Naive thymus-derived CD4-positive, alpha-beta T cell (primary cell): Measurements from ENCODE around the gene BCL2. TPM values are rescaled to one million over a fixed set of nuclear protein-coding genes. Genes with fewer than 3 reads are reported as not detected.
A peak's percentile ranks its signal among the peaks of the same experiment; 100 is the strongest.

Source experiments
- ATAC-seq: fragments of 150-1000 bp; cut with Tn5 transposase; 2 replicates; pipeline ENCODE4 v1.10.0; 2021; ENCODE audit warnings: mild to moderate bottlenecking, moderate library complexity
- CTCF ChIA-PET: fragments of 350-600 bp; sonication (Branson Sonifier 250); formaldehyde crosslinking; loops from one replicate; lab custom pipeline; 2021; ENCODE audit warnings: antibody characterized with exemption; lab: Charles Lee
- POLR2A ChIA-PET: fragments of 350-600 bp; sonication (Branson Sonifier 250); formaldehyde crosslinking; loops from one replicate; lab custom pipeline; 2021; ENCODE audit warnings: antibody characterized with exemption, inconsistent platforms; lab: Charles Lee
- DNase-seq, 9 donors: peaks; one replicate each; pipeline versions ENCODE4 v3.0.0 to v3.0.0-alpha.2; 2020 to 2022; ENCODE audit warnings: mixed read lengths in 1 of 9
- H3K27ac ChIP-seq: one replicate; pipeline ENCODE4 v1.7.0; 2013; ENCODE audit warnings: mild to moderate bottlenecking, low read depth, low read length, moderate library complexity
- H3K27me3 ChIP-seq, 2 donors: one replicate each; pipeline ENCODE4 v1.7.0; 2013; ENCODE audit warnings: low read length in 2 of 2, mild to moderate bottlenecking in 2 of 2, moderate library complexity in 2 of 2; ENCODE audit not compliant: control insufficient read depth in 2 of 2, insufficient read depth in 2 of 2
- H3K36me3 ChIP-seq, 3 experiments: 1 replicate in 2 of 3; 2 replicates in 1 of 3; pipeline ENCODE4 v1.7.0; 2013; ENCODE audit warnings: low read length in 3 of 3, mild to moderate bottlenecking in 3 of 3, moderate library complexity in 1 of 3; ENCODE audit not compliant: insufficient read depth in 3 of 3, control insufficient read depth in 2 of 3
- H3K4me1 ChIP-seq, 2 donors: one replicate each; pipeline ENCODE4 v1.7.0; 2013; ENCODE audit warnings: low read length in 2 of 2, mild to moderate bottlenecking in 2 of 2, moderate library complexity in 1 of 2; ENCODE audit not compliant: control insufficient read depth in 2 of 2, insufficient read depth in 2 of 2
- H3K4me3 ChIP-seq: 2 replicates; pipeline ENCODE4 v1.7.0; 2013; ENCODE audit warnings: mild to moderate bottlenecking, low read length
- H3K9me3 ChIP-seq, 3 experiments: 1 replicate in 2 of 3; 2 replicates in 1 of 3; pipeline ENCODE4 v1.7.0; 2013; ENCODE audit warnings: low read length in 3 of 3; ENCODE audit not compliant: control insufficient read depth in 2 of 3
- H3K27ac Mint-ChIP-seq, 9 donors: one replicate each; pipeline ENCODE4 v1.8.0; 2020 to 2022; ENCODE audit warnings: mixed read lengths in 9 of 9, mild to moderate bottlenecking in 8 of 9, moderate library complexity in 5 of 9, inconsistent platforms in 2 of 9
- H3K27me3 Mint-ChIP-seq, 5 donors: one replicate each; pipeline ENCODE4 v1.8.0; 2021 to 2022; ENCODE audit warnings: mixed read lengths in 5 of 5, mild to moderate bottlenecking in 1 of 5
- H3K36me3 Mint-ChIP-seq, 5 donors: one replicate each; pipeline ENCODE4 v1.8.0; 2020 to 2022; ENCODE audit warnings: mixed read lengths in 5 of 5, mild to moderate bottlenecking in 3 of 5, inconsistent platforms in 1 of 5
- H3K4me1 Mint-ChIP-seq, 7 donors: one replicate each; pipeline ENCODE4 v1.8.0; 2020 to 2022; ENCODE audit warnings: mixed read lengths in 7 of 7, mild to moderate bottlenecking in 3 of 7, inconsistent platforms in 1 of 7
- H3K4me3 Mint-ChIP-seq, 10 donors: one replicate each; pipeline ENCODE4 v1.8.0; 2020 to 2022; ENCODE audit warnings: mild to moderate bottlenecking in 10 of 10, mixed read lengths in 10 of 10, moderate library complexity in 6 of 10, inconsistent platforms in 2 of 10
- H3K9me3 Mint-ChIP-seq, 11 donors: one replicate each; pipeline ENCODE4 v1.8.0; 2020 to 2022; ENCODE audit warnings: mixed read lengths in 11 of 11, mild to moderate bottlenecking in 4 of 11, inconsistent platforms in 1 of 11, moderate library complexity in 1 of 11
- intact Hi-C, 2 donors: fragments of 100-400 bp; cut with micrococcal nuclease; formaldehyde crosslinking; loops; one replicate each; pipeline ENCODE4 v1.15.1; 2023
- polyA plus RNA-seq, 2 donors: library from polyadenylated mRNA; unstranded; fragments of 300-500 nt; fragmentation: Illumina TruSeq; gene quantifications; one replicate each; pipeline ENCODE4 v1.2.3, GENCODE V29; 2021
- total RNA-seq, 6 experiments: library from RNA in 5 of 6; stranded (reverse) in 5 of 6; gene quantifications; 1 replicate in 5 of 6; 2 replicates in 1 of 6; pipeline ENCODE4 v1.2.3 and lab custom pipeline; 2021 to 2026

Gene BCL2
- total and polyA plus RNA-seq, 7 experiments from 2014 or later, result 32.7 to 154 (median 40.1) TPM

- Mint-ChIP-seq H3K27me3 (no peaks in the 10 kb centered on the region), H3K9me3 (peaks cover 0 to 2% (median 0%) of the 10 kb centered on the region in 11 donors), H3K4me3 (peak overlapping the region; percentile 92 to 100 (median 99)), H3K27ac (peak overlapping the region; percentile 94 to 98 (median 97)), H3K36me3 (peaks cover 0 to 48% (median 7%) of the 10 kb centered on the region in 5 donors), H3K4me1 (peaks cover 31 to 64% (median 56%) of the 10 kb centered on the region in 7 donors)
- H3K4me1 ChIP-seq, result peaks cover 29 to 31% of the 10 kb centered on the region in 2 donors
- ATAC-seq (peak; percentile 71), DNase-seq (peak; percentile 64 to 82 (median 73))
- intact Hi-C loops, result loop anchor here (1.0 to 5.0 kb wide), 11 partner anchors 9 to 187 kb away; partner anchors contain the start of gene KDSR (in 1 of the 2)
- H3K27me3 ChIP-seq, result no peaks in the 10 kb centered on the region
- peak overlapping the region; percentile 94 for H3K27ac ChIP-seq
- POLR2A ChIA-PET, result interaction anchor here (0.6 to 3.7 kb wide), 45 partner anchors 11 to 796 kb away, joined by 3 to 75 read pairs (median 5); partner anchors contain the start of gene VPS4B
- H3K9me3 ChIP-seq, result no peaks in the 10 kb centered on the region
- CTCF ChIA-PET, result interaction anchor here (0.6 to 3.8 kb wide), 38 partner anchors 7 to 301 kb away, joined by 3 to 51 read pairs (median 6); no protein-coding TSS in a partner anchor
- H3K4me3 ChIP-seq, result peak overlapping the region; percentile 94
- H3K36me3 ChIP-seq, result peaks cover 0 to 6% (median 0%) of the 10 kb centered on the region in 3 experiments
These were observed 1.3 kb downstream of the BCL2 start for GRCh38 chr18:63317982-63318888.

DNA sequence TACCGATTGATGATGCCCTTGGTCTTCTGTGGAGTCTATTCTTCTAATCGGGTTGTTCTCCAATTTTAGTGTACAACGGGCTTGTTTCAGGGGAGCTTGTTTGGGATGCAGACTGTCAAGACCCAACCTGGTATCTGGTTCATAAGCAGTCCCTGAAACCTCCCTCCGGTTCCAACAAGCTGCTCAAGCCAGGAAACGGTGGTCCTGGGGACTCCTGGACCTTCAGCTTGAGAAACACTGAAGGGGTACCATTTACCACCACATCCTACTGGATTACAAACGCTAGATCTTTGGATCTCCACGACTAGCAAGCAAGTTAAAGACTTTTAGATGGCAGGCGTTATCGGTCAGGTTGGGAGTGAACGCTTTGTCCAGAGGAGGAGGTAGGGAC is 2.0 kb downstream of the BCL2 start:
- CTCF ChIA-PET, result interaction anchor here (0.6 to 3.8 kb wide), 37 partner anchors 8 to 301 kb away, joined by 3 to 51 read pairs (median 6); no protein-coding TSS in a partner anchor
- H3K4me3 Mint-ChIP-seq, result peak overlapping the region; percentile 87 to 100 (median 96)
- no peak for ATAC-seq
- H3K36me3 Mint-ChIP-seq, result peaks cover 0 to 53% (median 7%) of the 10 kb centered on the region in 5 donors
- H3K27ac Mint-ChIP-seq, result peak overlapping the region; percentile 79 to 98 (median 96)
- H3K9me3 Mint-ChIP-seq, result peaks cover 0 to 2% (median 0%) of the 10 kb centered on the region in 11 donors
- peak overlapping the region; percentile 94 for H3K27ac ChIP-seq
- intact Hi-C loops, result loop anchor here (1.0 to 5.0 kb wide), 4 partner anchors 8 to 117 kb away; no protein-coding TSS in a partner anchor
- no peaks in the 10 kb centered on the region for H3K27me3 Mint-ChIP-seq
- H3K27me3 ChIP-seq, result no peaks in the 10 kb centered on the region
- peaks cover 25 to 28% of the 10 kb centered on the region in 2 donors for H3K4me1 ChIP-seq
- no peak for DNase-seq
- peaks cover 28 to 64% (median 56%) of the 10 kb centered on the region in 7 donors for H3K4me1 Mint-ChIP-seq
- H3K9me3 ChIP-seq, result no peaks in the 10 kb centered on the region
- H3K4me3 ChIP-seq, result peak overlapping the region; percentile 94
- peaks cover 0 to 6% (median 0%) of the 10 kb centered on the region in 3 experiments for H3K36me3 ChIP-seq
- POLR2A ChIA-PET, result interaction anchor here (0.6 to 3.7 kb wide), 36 partner anchors 10 to 603 kb away, joined by 3 to 75 read pairs (median 5); partner anchors contain the start of gene VPS4B

DNA sequence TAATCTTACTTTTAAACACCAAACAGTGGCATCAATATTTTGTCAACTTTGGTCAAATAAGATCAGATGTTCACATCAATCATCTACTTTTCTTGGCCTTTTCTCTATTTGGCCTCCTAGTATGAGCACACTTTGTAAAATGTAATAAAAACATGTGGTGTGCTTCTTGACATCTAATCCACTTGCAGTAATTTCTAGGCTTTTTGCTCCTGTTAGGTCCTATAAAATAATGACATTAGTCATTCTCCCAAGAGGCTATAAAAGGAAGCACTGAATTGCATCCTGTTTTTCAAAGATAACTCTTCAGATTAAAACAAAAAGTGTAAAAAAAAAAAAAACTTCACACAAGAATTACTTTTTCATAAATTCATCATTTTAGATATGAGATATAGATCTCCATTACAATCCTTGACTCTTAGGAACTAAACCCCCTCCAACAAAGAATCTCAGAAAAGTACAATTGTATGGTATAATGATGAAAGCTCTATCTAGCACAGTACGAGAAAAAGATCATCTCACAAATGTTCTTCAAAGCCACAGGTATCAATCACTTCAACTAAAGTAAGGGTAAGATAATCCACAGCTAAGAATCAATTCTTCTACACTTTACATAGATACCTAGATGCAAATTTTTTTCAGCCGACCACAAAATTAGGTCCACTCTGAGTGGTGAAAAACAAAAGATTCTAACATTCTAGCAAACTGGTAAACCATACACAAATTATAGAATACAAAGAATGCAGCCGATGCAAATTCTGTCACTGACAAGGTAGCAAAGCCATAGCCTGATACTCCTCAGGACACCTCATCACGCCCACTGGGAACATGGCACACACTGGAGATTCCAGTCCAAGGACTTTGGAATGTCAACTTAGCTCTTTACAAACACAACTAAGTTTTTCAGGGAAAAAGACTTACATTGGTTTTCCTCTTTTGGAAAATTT is 2.7 kb downstream of the BCL2 start:
- CTCF ChIA-PET, result interaction anchor here (0.6 to 3.8 kb wide), 28 partner anchors 9 to 300 kb away, joined by 3 to 51 read pairs (median 6); no protein-coding TSS in a partner anchor

DNA sequence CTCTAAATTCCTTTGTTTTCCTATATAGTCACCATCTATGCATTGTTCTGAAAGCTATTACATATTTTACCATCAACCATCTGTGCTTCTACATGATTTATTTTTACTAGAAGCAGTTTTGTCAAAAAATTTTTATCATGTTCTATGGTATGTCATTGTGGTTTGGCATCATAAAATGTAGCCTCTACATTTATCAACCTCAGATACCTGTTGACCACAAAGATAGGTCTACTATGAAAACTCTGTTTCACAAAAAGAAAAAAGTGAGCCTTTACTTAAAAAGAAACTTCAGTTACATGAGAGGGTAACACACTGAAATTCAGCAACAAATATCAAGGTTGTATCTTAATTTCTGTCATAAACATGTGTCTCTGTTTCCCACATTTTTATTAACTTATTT is 3.7 kb downstream of the BCL2 start:
- intact Hi-C loops, result loop anchor here (1.0 to 5.0 kb wide), 2 partner anchors 13 to 64 kb away; no protein-coding TSS in a partner anchor
- peaks cover 26 to 28% of the 10 kb centered on the region in 2 donors for H3K4me1 ChIP-seq
- ATAC-seq (no peak), DNase-seq (no peak)
- peak overlapping the region; percentile 58 to 99 (median 94) for H3K4me3 Mint-ChIP-seq
- no peaks in the 10 kb centered on the region for H3K27me3 ChIP-seq
- peak overlapping the region; percentile 94 for H3K4me3 ChIP-seq
- peaks cover 0 to 2% (median 0%) of the 10 kb centered on the region in 11 donors for H3K9me3 Mint-ChIP-seq
- peaks cover 0 to 64% (median 7%) of the 10 kb centered on the region in 5 donors for H3K36me3 Mint-ChIP-seq
- peak overlapping the region in 8 of 9 donors; percentile 43 to 98 (median 74) for H3K27ac Mint-ChIP-seq
- H3K27me3 Mint-ChIP-seq, result no peaks in the 10 kb centered on the region
- CTCF ChIA-PET, result interaction anchor here (1.7 to 2.9 kb wide), 2 partner anchors 11 to 184 kb away, joined by 6 to 13 read pairs; no protein-coding TSS in a partner anchor
- POLR2A ChIA-PET, result interaction anchor here (0.7 to 2.7 kb wide), 11 partner anchors 9 to 185 kb away, joined by 3 to 16 read pairs (median 5); no protein-coding TSS in a partner anchor
- H3K9me3 ChIP-seq, result no peaks in the 10 kb centered on the region
- H3K36me3 ChIP-seq, result peaks cover 0 to 6% (median 0%) of the 10 kb centered on the region in 3 experiments
- H3K27ac ChIP-seq, result peak overlapping the region; percentile 94
- H3K4me1 Mint-ChIP-seq, result peaks cover 37 to 68% (median 58%) of the 10 kb centered on the region in 7 donors

More for the DNA sequence above, 2.7 kb downstream of the BCL2 start:
- no peaks in the 10 kb centered on the region for H3K27me3 Mint-ChIP-seq
- peak overlapping the region; percentile 79 to 98 (median 96) for H3K27ac Mint-ChIP-seq
- H3K4me1 Mint-ChIP-seq, result peaks cover 33 to 64% (median 56%) of the 10 kb centered on the region in 7 donors
- Histone ChIP-seq H3K36me3 (peaks cover 0 to 6% (median 0%) of the 10 kb centered on the region in 3 experiments), H3K4me3 (peak overlapping the region; percentile 94), H3K4me1 (peaks cover 25 to 27% of the 10 kb centered on the region in 2 donors), H3K27me3 (no peaks in the 10 kb centered on the region), H3K9me3 (no peaks in the 10 kb centered on the region), H3K27ac (peak overlapping the region; percentile 94)
- H3K4me3 Mint-ChIP-seq, result peak overlapping the region; percentile 87 to 100 (median 96)
- no peak for DNase-seq
- intact Hi-C loops, result loop anchor here (1.0 to 5.0 kb wide), 4 partner anchors 8 to 117 kb away; no protein-coding TSS in a partner anchor
- H3K36me3 Mint-ChIP-seq, result peaks cover 0 to 56% (median 7%) of the 10 kb centered on the region in 5 donors
- ATAC-seq, result no peak
- peaks cover 0 to 2% (median 0%) of the 10 kb centered on the region in 11 donors for H3K9me3 Mint-ChIP-seq
- POLR2A ChIA-PET, result interaction anchor here (0.6 to 3.7 kb wide), 29 partner anchors 9 to 602 kb away, joined by 3 to 75 read pairs (median 6); partner anchors contain the start of gene VPS4B

- intact Hi-C loops, result loop anchor here (1.0 to 5.0 kb wide), 2 partner anchors 12 to 63 kb away; no protein-coding TSS in a partner anchor
- Histone ChIP-seq H3K27me3 (no peaks in the 10 kb centered on the region), H3K4me3 (peak overlapping the region; percentile 94), H3K9me3 (no peaks in the 10 kb centered on the region), H3K27ac (peak overlapping the region; percentile 94), H3K36me3 (peaks cover 0 to 6% (median 0%) of the 10 kb centered on the region in 3 experiments), H3K4me1 (peaks cover 23 to 27% of the 10 kb centered on the region in 2 donors)
- H3K36me3 Mint-ChIP-seq, result peaks cover 0 to 67% (median 8%) of the 10 kb centered on the region in 5 donors
- H3K27ac Mint-ChIP-seq, result peak overlapping the region; percentile 57 to 98 (median 80)
- peaks cover 42 to 74% (median 64%) of the 10 kb centered on the region in 7 donors for H3K4me1 Mint-ChIP-seq
- ChIA-PET CTCF (interaction anchor here (0.9 to 2.9 kb wide), 6 partner anchors 11 to 183 kb away, joined by 3 to 13 read pairs (median 6); no protein-coding TSS in a partner anchor), POLR2A (interaction anchor here (0.6 to 2.7 kb wide), 21 partner anchors 8 to 183 kb away, joined by 3 to 16 read pairs (median 5); no protein-coding TSS in a partner anchor)
- DNase-seq (no peak), ATAC-seq (no peak)
- H3K9me3 Mint-ChIP-seq, result peaks cover 0 to 2% (median 0%) of the 10 kb centered on the region in 11 donors
- H3K4me3 Mint-ChIP-seq, result peak overlapping the region; percentile 84 to 99 (median 94)
- no peaks in the 10 kb centered on the region for H3K27me3 Mint-ChIP-seq
These were observed 4.4 kb downstream of the BCL2 start for GRCh38 chr18:63315131-63315662.
